Astrocyte (in vitro differentiated cells and primary cell): ENCODE data around the gene FLRT2.

Experiments
- CTCF ChIP-seq: IDR thresholded peaks from 2 replicates; pipeline ENCODE4 v1.5.1; 2011; ENCODE audit warnings: low read depth, mild to moderate bottlenecking, inconsistent platforms, low read length, moderate library complexity; ENCODE audit not compliant: insufficient read depth
- EZH2 ChIP-seq: IDR thresholded peaks from 2 replicates; pipeline ENCODE4 v1.6.1; 2012; ENCODE audit warnings: mild to moderate bottlenecking, low read length, inconsistent platforms; ENCODE audit not compliant: insufficient read depth

- TF ChIP-seq CTCF (no peak), EZH2 (no peak)
Observed at GRCh38 chr14:85564841-85565527, 35.0 kb downstream of the FLRT2 start.
